ENCODE measurements around the gene RXRA. TPM values are rescaled to one million over a fixed set of nuclear protein-coding genes. Genes with fewer than 3 reads are reported as not detected.

Gene RXRA
- total RNA-seq, 1 donor, result 26.4 TPM

DNA sequence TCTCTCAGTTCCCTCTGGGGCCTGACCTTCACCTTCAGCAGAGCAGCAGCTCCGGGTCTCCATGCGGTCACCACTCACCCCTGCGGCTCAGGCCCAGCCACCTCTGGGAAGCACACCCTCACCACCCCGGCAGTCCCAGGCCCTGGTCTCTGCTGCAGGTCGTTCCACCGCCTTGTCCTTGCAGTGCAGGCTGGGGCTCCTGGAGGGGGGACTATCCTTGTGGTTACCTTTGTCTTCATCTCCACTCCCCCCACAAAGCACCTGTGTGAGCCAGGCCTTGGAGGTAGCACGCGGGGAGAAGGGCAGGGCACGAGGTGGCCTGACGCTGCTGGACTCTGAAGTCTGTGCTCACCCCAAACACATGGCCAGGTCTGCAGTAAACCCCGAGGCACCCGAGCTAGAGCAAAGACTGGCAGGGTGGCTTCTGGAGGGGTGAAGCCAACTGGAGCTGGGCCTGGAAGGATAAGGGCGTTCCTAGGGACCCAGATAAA lies 33.2 kb upstream of the RXRA start:
- peak; percentile 70 for DNase-seq (ENCODE audit: insufficient read length, low spot score, missing footprints)
- no peak overlapping the region for H3K4me2 ChIP-seq (ENCODE audit: insufficient read depth, low read length)
- H3K27ac ChIP-seq (ENCODE audit: low read depth, low read length), result no peak overlapping the region

DNA sequence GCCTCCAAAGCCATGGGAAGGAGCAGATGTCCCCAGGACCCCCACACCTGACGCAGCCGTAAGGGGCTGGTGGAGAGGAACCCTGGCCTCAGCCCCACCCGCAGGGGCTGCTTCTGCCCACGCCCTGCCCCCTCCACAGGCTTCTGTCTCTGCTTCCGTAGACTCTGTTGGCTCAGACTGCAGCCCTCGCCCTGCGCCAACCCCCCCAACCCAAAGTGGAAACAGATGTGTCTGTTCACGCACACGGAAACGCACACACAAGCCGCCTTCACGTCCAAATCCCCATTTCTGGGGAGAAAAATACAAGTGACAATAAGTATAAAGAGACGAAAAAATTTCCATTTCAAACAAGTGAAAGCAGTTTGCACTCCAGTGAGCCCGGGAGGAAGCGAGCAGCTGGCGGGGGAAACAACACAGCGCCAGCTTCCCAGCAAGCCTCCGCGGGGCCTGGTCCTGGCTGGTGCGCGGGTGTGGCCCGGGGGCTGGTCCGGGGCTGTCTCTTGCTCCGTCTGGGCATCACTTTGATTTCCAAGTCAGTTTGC lies 32.6 kb upstream of the RXRA start:
- Histone ChIP-seq H3K79me2 (ENCODE audit: insufficient read depth, low read length) (no peaks in the 10 kb centered on the region), H3K4me3 (ENCODE audit: insufficient read depth, low read length) (peak overlapping the region; percentile 40), H3K27me3 (ENCODE audit: insufficient read depth, low read length) (peaks cover 4% of the 10 kb centered on the region), H3K4me2 (ENCODE audit: insufficient read depth, low read length) (peak overlapping the region; percentile 61), H3K36me3 (ENCODE audit: insufficient read depth, low read length) (no peaks in the 10 kb centered on the region), H4K20me1 (ENCODE audit: insufficient read depth, low read length) (no peaks in the 10 kb centered on the region), H3K4me1 (ENCODE audit: insufficient read depth, low read length) (no peaks in the 10 kb centered on the region), H3K27ac (ENCODE audit: low read depth, low read length) (no peak overlapping the region), H3K9me3 (ENCODE audit: low read depth, low read length) (no peaks in the 10 kb centered on the region), H2AFZ (ENCODE audit: low read length) (peak overlapping the region; percentile 51)
- DNase-seq (ENCODE audit: insufficient read length, low spot score, missing footprints), result peak; percentile 89
- TF ChIP-seq, protein P1, sequence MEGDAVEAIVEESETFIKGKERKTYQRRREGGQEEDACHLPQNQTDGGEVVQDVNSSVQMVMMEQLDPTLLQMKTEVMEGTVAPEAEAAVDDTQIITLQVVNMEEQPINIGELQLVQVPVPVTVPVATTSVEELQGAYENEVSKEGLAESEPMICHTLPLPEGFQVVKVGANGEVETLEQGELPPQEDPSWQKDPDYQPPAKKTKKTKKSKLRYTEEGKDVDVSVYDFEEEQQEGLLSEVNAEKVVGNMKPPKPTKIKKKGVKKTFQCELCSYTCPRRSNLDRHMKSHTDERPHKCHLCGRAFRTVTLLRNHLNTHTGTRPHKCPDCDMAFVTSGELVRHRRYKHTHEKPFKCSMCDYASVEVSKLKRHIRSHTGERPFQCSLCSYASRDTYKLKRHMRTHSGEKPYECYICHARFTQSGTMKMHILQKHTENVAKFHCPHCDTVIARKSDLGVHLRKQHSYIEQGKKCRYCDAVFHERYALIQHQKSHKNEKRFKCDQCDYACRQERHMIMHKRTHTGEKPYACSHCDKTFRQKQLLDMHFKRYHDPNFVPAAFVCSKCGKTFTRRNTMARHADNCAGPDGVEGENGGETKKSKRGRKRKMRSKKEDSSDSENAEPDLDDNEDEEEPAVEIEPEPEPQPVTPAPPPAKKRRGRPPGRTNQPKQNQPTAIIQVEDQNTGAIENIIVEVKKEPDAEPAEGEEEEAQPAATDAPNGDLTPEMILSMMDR (IDR thresholded peaks at IDR 0.05; ENCODE audit: extremely low read depth, low read depth, low read length), result no peak

More for the DNA sequence above, 33.2 kb upstream of the RXRA start:
- H3K4me1 ChIP-seq (ENCODE audit: insufficient read depth, low read length), result no peaks in the 10 kb centered on the region
- no peak overlapping the region for H3K4me3 ChIP-seq (ENCODE audit: insufficient read depth, low read length)
- no peaks in the 10 kb centered on the region for H3K9me3 ChIP-seq (ENCODE audit: low read depth, low read length)
- peaks cover 4% of the 10 kb centered on the region for H3K27me3 ChIP-seq (ENCODE audit: insufficient read depth, low read length)
- TF ChIP-seq, protein P1 (IDR thresholded peaks at IDR 0.05; ENCODE audit: extremely low read depth, low read depth, low read length), result no peak
- H4K20me1 ChIP-seq (ENCODE audit: insufficient read depth, low read length), result no peaks in the 10 kb centered on the region
- H3K79me2 ChIP-seq (ENCODE audit: insufficient read depth, low read length), result no peaks in the 10 kb centered on the region
- no peak overlapping the region for H2AFZ ChIP-seq (ENCODE audit: low read length)
- no peaks in the 10 kb centered on the region for H3K36me3 ChIP-seq (ENCODE audit: insufficient read depth, low read length)

DNA sequence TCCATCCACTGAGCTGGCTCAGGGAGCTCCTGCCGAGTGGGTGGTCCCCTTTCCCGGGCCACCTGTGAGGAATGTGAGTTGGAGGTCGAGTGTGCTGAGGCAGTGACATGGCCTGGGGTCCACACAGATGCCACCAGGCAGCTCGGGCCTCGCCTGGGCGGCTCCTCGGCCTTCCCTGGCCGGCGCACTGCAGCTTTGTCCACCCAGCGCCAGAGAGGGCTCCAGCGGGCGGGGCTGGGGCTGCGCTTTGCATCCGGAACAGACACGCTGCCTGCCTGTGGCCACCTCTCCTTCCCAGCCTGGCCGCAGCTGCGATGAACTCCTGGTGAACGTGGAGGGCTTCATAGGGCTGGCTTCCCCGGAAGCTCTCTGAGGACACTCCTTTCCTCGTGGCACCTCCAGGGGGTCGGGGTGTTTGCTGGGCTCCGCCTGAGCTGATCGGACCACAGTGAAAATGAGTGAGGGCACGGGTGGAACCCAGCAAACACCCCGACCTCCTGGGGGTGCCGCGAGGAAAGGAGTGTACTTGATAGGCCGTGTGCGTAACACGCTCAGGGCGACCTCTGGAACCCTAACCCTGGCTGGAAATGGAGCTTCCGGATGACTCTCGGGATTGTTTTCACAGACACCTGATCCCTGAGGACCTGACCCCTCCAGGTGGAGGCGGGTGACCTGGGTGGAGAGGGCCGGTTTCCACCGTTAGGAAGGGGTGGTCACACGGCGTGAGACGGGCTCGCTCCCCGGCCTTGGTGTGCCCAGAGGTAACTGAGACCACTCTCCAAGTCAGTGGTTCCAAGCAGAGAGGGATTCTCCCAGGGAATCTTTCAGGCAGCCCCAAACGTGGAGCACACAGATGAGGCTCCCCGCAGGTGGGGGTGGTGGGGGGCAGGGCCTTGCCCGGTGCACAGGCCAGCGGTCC lies 31.8 kb upstream of the RXRA start:
- Histone ChIP-seq H3K4me2 (ENCODE audit: insufficient read depth, low read length) (peak overlapping the region; percentile 61), H4K20me1 (ENCODE audit: insufficient read depth, low read length) (no peaks in the 10 kb centered on the region), H3K27me3 (ENCODE audit: insufficient read depth, low read length) (peaks cover 5% of the 10 kb centered on the region), H3K9me3 (ENCODE audit: low read depth, low read length) (no peaks in the 10 kb centered on the region), H3K79me2 (ENCODE audit: insufficient read depth, low read length) (no peaks in the 10 kb centered on the region), H3K27ac (ENCODE audit: low read depth, low read length) (no peak overlapping the region), H3K4me3 (ENCODE audit: insufficient read depth, low read length) (peak overlapping the region; percentile 40), H3K4me1 (ENCODE audit: insufficient read depth, low read length) (no peaks in the 10 kb centered on the region), H2AFZ (ENCODE audit: low read length) (peak overlapping the region; percentile 51), H3K36me3 (ENCODE audit: insufficient read depth, low read length) (no peaks in the 10 kb centered on the region)
- peak; percentile 93 for DNase-seq (ENCODE audit: insufficient read length, low spot score, missing footprints)
- TF ChIP-seq, protein P1 (IDR thresholded peaks at IDR 0.05; ENCODE audit: extremely low read depth, low read depth, low read length), result no peak
